D721Med (cell line): ENCODE measurements around the gene SP2.
A peak's percentile ranks its signal among the peaks of the same experiment; 100 is the strongest.

Source experiments
- DNase-seq: peaks from one replicate; pipeline ENCODE4 v3.0.0; 2011; ENCODE audit warnings: low spot score; ENCODE audit not compliant: insufficient read length
- FAIRE-seq: peaks from 2 replicates; lab custom pipeline; 2011; peaks lifted over from hg19 to GRCh38; lab: Jason Lieb, UNC
- CTCF ChIP-seq: IDR thresholded peaks from 2 replicates; pipeline ENCODE4 v1.5.1; 2012; ENCODE audit warnings: mild to moderate bottlenecking, control low read depth; ENCODE audit not compliant: insufficient read depth; ENCODE audit errors: missing control alignments

SP2 gene

GRCh38 chr17:47884427-47884740 is 11.7 kb upstream of the SP2 start:
- TF ChIP-seq CTCF = no peak
- DNase-seq (no peak), FAIRE-seq (no peak)

GRCh38 chr17:47884905-47885730 is 10.9 kb upstream of the SP2 start:
- FAIRE-seq = no peak
- no peak for DNase-seq
- TF ChIP-seq CTCF = no peak

- FAIRE-seq = no peak
- TF ChIP-seq CTCF = no peak
- no peak for DNase-seq
Observed at GRCh38 chr17:47888293-47888692, 7.7 kb upstream of the SP2 start.

- DNase-seq = peak; percentile 53
- TF ChIP-seq CTCF = peak; percentile 99
- no peak for FAIRE-seq
Observed at GRCh38 chr17:47889734-47890529, 6.1 kb upstream of the SP2 start.

- TF ChIP-seq CTCF = no peak
- DNase-seq = no peak
- FAIRE-seq = no peak
Observed at GRCh38 chr17:47891545-47892088, 4.4 kb upstream of the SP2 start.

GRCh38 chr17:47894498-47895346 is 1.3 kb upstream of the SP2 start:
- no peak for TF ChIP-seq CTCF
- no peak for DNase-seq
- no peak for FAIRE-seq
